Kidney (tissue), 14 donors: ENCODE results near the gene SEZ6L. TPM values are rescaled to one million over a fixed set of nuclear protein-coding genes. Genes with fewer than 3 reads are reported as not detected.

Experiments used
- DNase-seq, 5 donors: peaks; one replicate each; pipeline ENCODE4 v3.0.0-alpha.2; 2013 to 2020
- FAIRE-seq: peaks from 2 replicates; lab custom pipeline; 2012; peaks lifted over from hg19 to GRCh38; lab: Jason Lieb, UNC
- H3K27ac ChIP-seq, 2 donors: one replicate each; pipeline ENCODE4 v1.7.0; 2013; ENCODE audit warnings: low read depth in 2 of 2, low read length in 2 of 2, inconsistent platforms in 1 of 2
- H3K27me3 ChIP-seq: one replicate; pipeline ENCODE4 v1.7.1; 2013; ENCODE audit warnings: low read length, inconsistent platforms; ENCODE audit not compliant: control insufficient read depth, insufficient read depth
- H3K36me3 ChIP-seq, 3 donors: one replicate each; pipeline versions ENCODE4 v1.7.0 to v1.7.1; 2013; ENCODE audit warnings: low read length in 3 of 3, control low read depth in 1 of 3, inconsistent platforms in 1 of 3; ENCODE audit not compliant: insufficient read depth in 3 of 3, control insufficient read depth in 2 of 3
- H3K4me1 ChIP-seq, 3 donors: one replicate each; pipeline versions ENCODE4 v1.7.0 to v1.7.1; 2013; ENCODE audit warnings: low read length in 3 of 3, inconsistent platforms in 1 of 3, low read depth in 1 of 3; ENCODE audit not compliant: control insufficient read depth in 2 of 3, insufficient read depth in 2 of 3
- H3K4me3 ChIP-seq, 3 donors: one replicate each; pipeline versions ENCODE4 v1.7.0 to v1.8.1; 2013; ENCODE audit warnings: low read length in 3 of 3, control low read depth in 1 of 3, inconsistent platforms in 1 of 3
- H3K9ac ChIP-seq, 3 donors: one replicate each; pipeline versions ENCODE4 v1.7.0 to v1.7.1; 2013; ENCODE audit warnings: low read length in 3 of 3, control low read depth in 1 of 3, inconsistent platforms in 1 of 3
- H3K9me3 ChIP-seq, 3 donors: one replicate each; pipeline versions ENCODE4 v1.7.0 to v1.7.1; 2013; ENCODE audit warnings: low read length in 3 of 3, control low read depth in 1 of 3, inconsistent platforms in 1 of 3; ENCODE audit not compliant: control insufficient read depth in 2 of 3, insufficient read depth in 1 of 3
- CTCF ChIP-seq: IDR thresholded peaks from 3 replicates; pipeline ENCODE4 v1.5.1; 2012; ENCODE audit warnings: mild to moderate bottlenecking, moderate library complexity, borderline replicate concordance; ENCODE audit not compliant: insufficient read depth; ENCODE audit errors: extremely low read depth
- intact Hi-C: fragments of 100-400 bp; cut with DNase I; formaldehyde crosslinking; loops from one replicate; pipeline ENCODE4 v1.11.1; 2022
- polyA plus RNA-seq: library from polyadenylated mRNA; stranded (reverse); fragments of 350-450 nt; fragmentation: Illumina TruSeq; extraction: RNeasy Lipid Tissue Mini Kit (QIAGEN cat#74804); gene quantifications from one replicate; pipeline ENCODE4 v1.2.3, GENCODE V29; 2014; ENCODE audit warnings: low read depth, low replicate concordance; ENCODE audit not compliant: insufficient read depth
- total RNA-seq: library from RNA; stranded (reverse); fragmentation: NEBNext Ultra II Directional; extraction: Animal tissue kit (Norgen Biotek cat#: 25700); gene quantifications from one replicate; pipeline ENCODE4 v1.2.1, GENCODE V29; 2021
- donor health status: control.
- donor health status: control.
- donor health status: control.
- donor health status: control.
- donor health status: control.
- donor health status: DM: yes; HTN: yes; CAD: no.
- donor health status: Normal renal cell carcinoma (clear cell type).

Gene SEZ6L
- total and polyA plus RNA-seq, 2 donors from 2014 or later = 0.09 to 0.19 TPM

DNA sequence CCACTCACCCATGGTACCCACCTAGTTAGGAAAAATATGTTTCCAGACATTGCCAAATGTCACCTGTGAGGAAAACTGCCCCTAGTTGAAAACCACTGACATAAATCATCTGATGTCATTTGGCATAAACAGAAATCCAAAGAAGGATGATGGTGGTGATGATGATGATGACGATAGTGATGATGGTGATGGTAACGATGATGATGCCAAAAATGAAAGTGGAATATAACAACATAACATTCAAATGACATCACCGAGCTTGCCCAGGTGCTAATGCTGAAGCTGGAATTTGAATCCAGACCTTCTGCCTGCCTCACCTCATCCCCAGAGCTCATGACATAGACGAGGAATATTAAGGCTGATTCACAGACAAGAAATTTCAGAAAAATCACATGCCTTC is 167.5 kb downstream of the SEZ6L start:
- FAIRE-seq (no peak), DNase-seq (no peak)
- no peaks in the 10 kb centered on the region for H3K36me3 ChIP-seq
- H3K4me3 ChIP-seq = no peak overlapping the region
- no peak overlapping the region for H3K9ac ChIP-seq
- TF ChIP-seq CTCF = no peak
- intact Hi-C loops = no loop called here
- no peaks in the 10 kb centered on the region for H3K27me3 ChIP-seq
- no peaks in the 10 kb centered on the region for H3K9me3 ChIP-seq
- H3K27ac ChIP-seq = no peak overlapping the region
- no peaks in the 10 kb centered on the region for H3K4me1 ChIP-seq

DNA sequence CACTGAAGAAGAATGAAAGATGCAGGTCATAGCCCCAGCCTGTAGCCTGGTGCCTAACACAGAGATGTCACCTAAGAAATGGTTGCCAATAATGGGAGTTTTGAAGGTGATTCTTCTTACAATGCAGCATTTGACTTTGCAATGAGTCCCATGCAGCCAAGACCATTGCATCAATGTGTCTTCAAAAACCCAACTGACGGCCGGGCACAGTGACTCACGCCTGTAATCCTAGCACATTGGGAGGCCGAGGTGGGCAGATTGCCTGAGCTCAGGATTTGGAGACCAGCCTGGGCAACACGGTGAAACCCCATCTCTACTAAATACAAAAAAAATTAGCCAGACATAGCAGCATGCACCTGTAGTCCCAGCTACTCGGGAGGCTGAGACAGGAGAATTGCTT is 170.5 kb downstream of the SEZ6L start:
- Histone ChIP-seq H3K27ac (no peak overlapping the region), H3K4me1 (no peaks in the 10 kb centered on the region), H3K36me3 (no peaks in the 10 kb centered on the region), H3K27me3 (no peaks in the 10 kb centered on the region), H3K9me3 (no peaks in the 10 kb centered on the region), H3K4me3 (no peak overlapping the region), H3K9ac (no peak overlapping the region)
- no peak for DNase-seq
- intact Hi-C loops = no loop called here
- FAIRE-seq = no peak
- no peak for TF ChIP-seq CTCF

- no peak overlapping the region for H3K9ac ChIP-seq
- intact Hi-C loops = no loop called here
- FAIRE-seq = no peak
- no peaks in the 10 kb centered on the region for H3K4me1 ChIP-seq
- no peaks in the 10 kb centered on the region for H3K9me3 ChIP-seq
- H3K27me3 ChIP-seq = no peaks in the 10 kb centered on the region
- no peak for DNase-seq
- TF ChIP-seq CTCF = no peak
- H3K4me3 ChIP-seq = no peak overlapping the region
- no peaks in the 10 kb centered on the region for H3K36me3 ChIP-seq
- H3K27ac ChIP-seq = no peak overlapping the region
Observed at GRCh38 chr22:26342745-26343410, 173.6 kb downstream of the SEZ6L start.

GRCh38 chr22:26345496-26345895 is 176.2 kb downstream of the SEZ6L start:
- DNase-seq (no peak), FAIRE-seq (no peak)

More at GRCh38 chr22:26345496-26345895, 176.2 kb downstream of the SEZ6L start:
- intact Hi-C loops = no loop called here
- Histone ChIP-seq H3K36me3 (no peaks in the 10 kb centered on the region), H3K4me1 (no peaks in the 10 kb centered on the region), H3K9ac (no peak overlapping the region), H3K27me3 (no peaks in the 10 kb centered on the region), H3K27ac (no peak overlapping the region), H3K4me3 (no peak overlapping the region), H3K9me3 (no peaks in the 10 kb centered on the region)
- TF ChIP-seq CTCF = no peak
